ENCODE data around the gene ARHGEF19. TPM values are rescaled to one million over a fixed set of nuclear protein-coding genes. Genes with fewer than 3 reads are reported as not detected.

Gene ARHGEF19
- total and polyA plus RNA-seq, 2 of the 4 experiments (the other 2 are of a cell fraction) = 4.5 to 16.8 TPM

- no peak for TF ChIP-seq RFX5 (IDR thresholded peaks at IDR 0.05; ENCODE audit: low read depth, low read length)
- no peak for TF ChIP-seq BHLHE40 (IDR thresholded peaks at IDR 0.05; ENCODE audit: low read depth, low read length)
- TF ChIP-seq CEBPB (IDR thresholded peaks at IDR 0.05; ENCODE audit: low read depth, low read length) = no peak
- TF ChIP-seq CHD1 (IDR thresholded peaks at IDR 0.05; ENCODE audit: low read depth, low read length) = no peak
- no peak for TF ChIP-seq MAFK (IDR thresholded peaks at IDR 0.05; ENCODE audit: low read depth, low read length)
- no peak for TF ChIP-seq USF2 (IDR thresholded peaks at IDR 0.05; ENCODE audit: low read depth, low read length)
- TF ChIP-seq MXI1 (IDR thresholded peaks at IDR 0.05; ENCODE audit: borderline replicate concordance, low read depth, low read length) = no peak
- no peak for TF ChIP-seq NFE2L2 (IDR thresholded peaks at IDR 0.05; ENCODE audit: low read depth, low read length)
- no peak for TF ChIP-seq FOS (IDR thresholded peaks at IDR 0.05; ENCODE audit: low read depth, low read length)
- TF ChIP-seq POLR2A (IDR thresholded peaks at IDR 0.05; ENCODE audit: low read depth, low read length) = no peak
- no peak for TF ChIP-seq RCOR1 (IDR thresholded peaks at IDR 0.05; ENCODE audit: insufficient replicate concordance, low read length)
- TF ChIP-seq CTCF (conservative IDR thresholded peaks at IDR 0.05; ENCODE audit: low read depth, low read length) = no peak
- TF ChIP-seq, protein P1, sequence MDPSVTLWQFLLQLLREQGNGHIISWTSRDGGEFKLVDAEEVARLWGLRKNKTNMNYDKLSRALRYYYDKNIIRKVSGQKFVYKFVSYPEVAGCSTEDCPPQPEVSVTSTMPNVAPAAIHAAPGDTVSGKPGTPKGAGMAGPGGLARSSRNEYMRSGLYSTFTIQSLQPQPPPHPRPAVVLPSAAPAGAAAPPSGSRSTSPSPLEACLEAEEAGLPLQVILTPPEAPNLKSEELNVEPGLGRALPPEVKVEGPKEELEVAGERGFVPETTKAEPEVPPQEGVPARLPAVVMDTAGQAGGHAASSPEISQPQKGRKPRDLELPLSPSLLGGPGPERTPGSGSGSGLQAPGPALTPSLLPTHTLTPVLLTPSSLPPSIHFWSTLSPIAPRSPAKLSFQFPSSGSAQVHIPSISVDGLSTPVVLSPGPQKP (IDR thresholded peaks at IDR 0.05; ENCODE audit: borderline replicate concordance, low read depth, low read length) = no peak
- TF ChIP-seq MAZ (IDR thresholded peaks at IDR 0.05; ENCODE audit: borderline replicate concordance, low read depth, low read length) = no peak
- TF ChIP-seq RAD21 (IDR thresholded peaks at IDR 0.05; ENCODE audit: low read length) = no peak
- no peak for TF ChIP-seq SMC3 (IDR thresholded peaks at IDR 0.05; ENCODE audit: low read depth, low read length)
- Histone ChIP-seq H3K56ac (ENCODE audit: extremely low read depth, insufficient read depth, low read length) (no peak overlapping the region), H3K23ac (ENCODE audit: low read depth, low read length) (no peak overlapping the region), H3K4me3 (ENCODE audit: insufficient read depth, low read depth, low read length) (no peak overlapping the region), H3K9ac (ENCODE audit: low read depth, low read length) (no peak overlapping the region), H3K9me3 (ENCODE audit: control insufficient read depth, insufficient read depth, low read length) (no peaks in the 10 kb centered on the region), H2AFZ (replicated peaks; ENCODE audit: low read length, poor library complexity) (no peak overlapping the region), H3K4me2 (ENCODE audit: low read depth, low read length) (no peak overlapping the region), H3K79me1 (ENCODE audit: low read depth in 1 of 2, low read length in 2 of 2) (peaks cover 13 to 28% of the 10 kb centered on the region in 2 experiments), H4K8ac (ENCODE audit: low read depth in 2 of 2, low read length in 2 of 2) (no peak overlapping the region), H3K9me1 (ENCODE audit: insufficient read depth, low read length) (peaks cover 20% of the 10 kb centered on the region), H3K27ac (ENCODE audit: insufficient read depth, low read length) (no peak overlapping the region), H3K14ac (replicated peaks; ENCODE audit: low read depth, low read length) (no peak overlapping the region), H2AK5ac (ENCODE audit: low read depth, low read length) (no peak overlapping the region; the same call in 1 of the 2 replicates), H4K5ac (ENCODE audit: low read depth, low read length) (no peak overlapping the region), H3K27me3 (ENCODE audit: control insufficient read depth, insufficient read depth, low read length) (no peaks in the 10 kb centered on the region), H2BK120ac (ENCODE audit: low read depth, low read length) (no peak overlapping the region), H3K4ac (ENCODE audit: low read depth, low read length) (no peak overlapping the region), H4K91ac (ENCODE audit: insufficient read depth, low read depth, low read length) (no peak overlapping the region), H2AK9ac (replicated peaks; ENCODE audit: low read depth, low read length, poor library complexity) (no peak overlapping the region), H3K4me1 (ENCODE audit: control insufficient read depth, insufficient read depth, low read length) (peaks cover 17% of the 10 kb centered on the region), H2BK5ac (ENCODE audit: low read depth, low read length, poor library complexity, severe bottlenecking) (no peak overlapping the region), H3K18ac (ENCODE audit: low read depth, low read length) (no peak overlapping the region), H2BK20ac (ENCODE audit: low read depth, low read length) (no peak overlapping the region), H3K36me3 (ENCODE audit: control insufficient read depth, insufficient read depth, low read length) (peaks cover 19% of the 10 kb centered on the region), H2BK15ac (ENCODE audit: low read depth, low read length) (no peak overlapping the region), H4K20me1 (ENCODE audit: insufficient read depth, low read length) (peaks cover 8% of the 10 kb centered on the region; the same call in 1 of the 2 replicates)
- no TSS peak for BruUV-seq (replicated peaks)
- DNase-seq = no peak
- in situ Hi-C loops (cut with MboI; ENCODE audit: low sequenced_read_pairs) = no loop called here
- CTCF ChIA-PET = interaction anchor here (0.6 kb wide), 1 partner anchor 234 kb away, joined by 8 read pairs; no protein-coding TSS in a partner anchor
- WGBS, 2 experiments (ENCODE audit: extremely low coverage in 2 of 2, insufficient read length in 1 of 2) = no CpG with 5 or more reads among the region's 5 CpGs
- no peak for ATAC-seq (ENCODE audit: low read depth)
- dilution Hi-C loops (cut with HindIII; ENCODE audit: low sequenced_read_pairs, unreplicated experiment) = no loop called here
- intact Hi-C loops (cut with micrococcal nuclease) = no loop called here
- POLR2A ChIA-PET (ENCODE audit: unreplicated experiment) = no interaction called here
Measured at GRCh38 chr1:16246961-16247360, 34.5 kb upstream of the ARHGEF19 start.
